ENCODE data around the gene NR3C2.

NR3C2 gene

GRCh38 chr4:148254621-148255343 lies 187.4 kb downstream of the NR3C2 start:
- no peak for DNase-seq

GRCh38 chr4:148253768-148254167 lies 188.4 kb downstream of the NR3C2 start:
- DNase-seq = no peak

GRCh38 chr4:148248824-148249223 lies 193.4 kb downstream of the NR3C2 start:
- DNase-seq = no peak

DNA sequence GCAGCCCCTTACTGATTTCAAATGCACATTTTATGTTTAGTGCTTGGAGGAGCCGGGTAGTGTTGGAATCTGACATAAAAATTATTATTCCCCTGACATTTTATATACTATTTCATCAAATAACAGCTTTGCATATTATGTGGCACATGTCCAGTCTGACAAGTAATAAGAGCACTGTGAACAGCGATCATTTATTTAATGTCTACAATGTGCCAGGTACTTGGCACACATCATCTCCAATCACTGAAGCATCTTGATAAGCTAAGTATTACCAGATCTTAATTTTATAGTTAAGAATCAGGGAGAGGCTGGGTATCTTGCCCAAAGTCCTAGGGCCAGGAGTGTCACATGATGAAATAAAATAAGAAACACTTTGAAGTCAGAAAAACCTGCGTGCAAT lies 197.2 kb downstream of the NR3C2 start:
- DNase-seq = no peak

DNA sequence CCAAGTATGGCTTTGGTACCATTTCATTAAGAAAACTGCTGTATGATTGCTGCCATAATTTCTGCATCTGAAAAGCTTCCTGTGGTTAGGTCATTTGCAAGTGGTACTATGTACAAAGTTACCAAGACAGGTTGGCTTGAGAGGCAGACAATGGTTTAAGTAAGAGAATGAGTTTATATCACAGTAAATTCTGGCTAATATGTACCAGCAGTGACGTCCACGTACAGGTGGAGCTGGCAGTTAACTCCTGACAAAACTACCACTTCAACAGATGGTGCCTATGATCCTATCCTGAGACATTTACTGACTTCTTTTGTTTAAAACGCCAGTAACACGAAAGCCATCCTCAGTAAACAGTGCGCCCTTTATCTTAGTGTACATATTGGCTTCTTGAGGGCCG lies 198.4 kb downstream of the NR3C2 start:
- DNase-seq = no peak

DNA sequence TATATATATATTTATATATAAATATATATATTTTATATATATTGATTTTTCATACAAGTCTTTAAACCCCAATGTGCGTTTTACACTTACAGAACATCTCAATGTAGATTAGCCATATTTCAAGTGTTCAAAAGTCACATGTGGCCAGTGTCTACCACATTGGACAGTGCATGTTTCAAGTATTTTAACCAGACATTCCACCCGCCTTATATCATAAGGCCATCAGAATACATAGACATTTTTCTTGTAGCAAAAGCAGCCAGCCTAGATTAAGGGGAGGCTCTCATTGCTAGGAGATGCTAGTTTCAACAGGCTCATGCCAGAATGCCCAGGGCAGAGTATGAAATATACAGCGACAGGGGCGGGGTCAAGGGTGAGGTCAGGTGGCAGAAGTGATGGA lies 202.0 kb downstream of the NR3C2 start:
- DNase-seq = no peak

GRCh38 chr4:148239494-148239985 lies 202.7 kb downstream of the NR3C2 start:
- DNase-seq = no peak

GRCh38 chr4:148238811-148239493 lies 203.3 kb downstream of the NR3C2 start:
- no peak for DNase-seq

DNA sequence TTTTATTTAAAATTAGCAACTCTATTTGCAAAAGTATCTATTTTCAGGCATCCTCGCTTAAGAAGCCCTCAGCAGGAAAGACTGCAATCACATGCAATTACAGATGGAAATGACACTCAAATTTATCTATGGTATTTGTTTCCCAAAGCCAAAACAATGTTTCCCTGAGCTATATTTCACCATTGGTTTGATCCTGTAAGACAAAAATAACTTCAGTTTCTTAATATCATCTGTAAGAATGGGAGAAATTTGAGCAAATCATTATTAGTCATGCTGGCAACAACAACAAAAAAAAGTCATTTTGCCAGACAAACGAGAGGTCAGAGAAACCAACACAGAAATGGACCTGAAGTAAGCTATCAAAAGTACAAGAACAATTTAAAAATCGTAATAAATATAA lies 204.1 kb downstream of the NR3C2 start:
- no peak for DNase-seq

DNA sequence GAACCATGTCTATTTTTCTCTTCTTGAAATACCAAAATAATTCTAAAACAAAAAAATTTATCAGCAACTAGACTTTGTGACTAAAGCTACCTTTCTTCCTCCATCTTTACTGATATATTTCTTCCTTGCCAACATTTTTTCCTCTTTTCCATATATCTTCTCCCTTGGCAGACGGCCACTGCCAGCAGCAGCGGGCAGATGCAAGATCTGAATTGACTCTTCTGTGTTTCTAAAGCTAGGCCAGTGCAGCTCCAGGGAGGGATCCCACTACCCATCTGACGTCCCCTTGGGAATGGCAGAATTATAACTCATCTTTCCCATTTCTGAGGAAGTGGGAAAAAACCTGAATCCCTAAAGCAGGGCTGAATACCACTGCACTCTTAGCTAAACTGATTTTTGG lies 206.4 kb downstream of the NR3C2 start:
- no peak for DNase-seq

DNA sequence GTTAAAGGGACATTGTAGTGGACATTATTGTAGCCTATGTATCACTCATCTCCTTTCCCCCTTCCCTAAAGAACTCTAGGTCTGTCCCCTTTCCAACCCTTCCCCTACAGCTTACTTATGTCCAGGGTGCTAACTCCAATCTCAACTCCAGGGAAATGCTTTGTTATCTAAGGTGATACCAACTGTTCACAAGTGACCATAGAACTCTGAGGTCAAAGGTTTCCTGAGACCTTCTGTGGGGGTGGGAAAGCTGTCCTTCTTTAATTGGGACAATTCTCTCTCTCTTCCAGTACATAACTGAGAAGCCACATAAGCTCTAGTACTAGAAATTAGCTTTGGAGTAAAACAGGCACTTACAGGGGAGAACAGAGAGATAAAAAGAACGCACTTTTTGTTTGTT lies 212.4 kb downstream of the NR3C2 start:
- no peak for DNase-seq

DNA sequence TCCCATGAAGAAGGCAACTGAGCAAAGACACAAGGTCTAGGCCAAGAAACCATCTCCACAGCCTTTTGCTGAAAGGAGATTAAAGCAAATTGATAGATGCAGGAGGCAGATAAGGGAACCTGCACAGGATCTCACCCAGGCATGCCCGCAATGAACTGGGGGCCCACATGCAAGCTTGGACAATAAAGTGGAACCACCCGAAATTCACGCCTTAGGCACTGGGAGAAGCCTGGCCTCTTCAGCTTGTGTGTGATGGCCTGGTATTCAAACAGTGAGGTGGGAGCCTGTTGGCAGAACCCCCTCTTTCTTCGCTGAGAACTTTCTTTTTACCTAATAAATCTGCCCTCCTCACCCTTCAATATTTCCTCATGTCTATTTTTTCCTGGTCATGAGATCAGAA lies 213.2 kb downstream of the NR3C2 start:
- DNase-seq = no peak

GRCh38 chr4:148227147-148227546 lies 215.1 kb downstream of the NR3C2 start:
- DNase-seq = no peak

- DNase-seq = no peak
Measured at GRCh38 chr4:148226341-148226740, 215.9 kb downstream of the NR3C2 start.

- no peak for DNase-seq
Measured at GRCh38 chr4:148225639-148226038, 216.6 kb downstream of the NR3C2 start.

DNA sequence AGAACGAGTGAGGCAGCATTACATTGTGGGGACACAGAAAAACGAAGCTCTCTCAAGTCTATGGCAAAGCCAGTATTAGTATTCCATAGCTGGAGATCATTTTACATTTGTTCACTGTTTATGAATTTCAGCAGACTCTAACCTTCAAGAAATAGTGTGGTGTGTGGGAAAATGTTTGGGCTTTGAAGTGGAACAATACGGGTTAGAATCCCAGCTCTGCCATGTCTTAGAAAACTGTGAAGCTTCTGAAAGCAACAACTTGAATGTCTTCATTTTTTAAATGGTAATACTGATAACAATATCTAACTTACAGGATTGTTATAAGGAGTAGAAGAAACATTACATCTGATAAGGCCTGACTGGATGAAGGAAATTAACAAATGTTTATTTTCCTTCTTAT lies 217.7 kb downstream of the NR3C2 start:
- DNase-seq = no peak

GRCh38 chr4:148222991-148223660 lies 219.1 kb downstream of the NR3C2 start:
- DNase-seq = no peak

- DNase-seq = no peak
Measured at GRCh38 chr4:148216866-148217814, 225.1 kb downstream of the NR3C2 start.

GRCh38 chr4:148216321-148216720 lies 225.9 kb downstream of the NR3C2 start:
- no peak for DNase-seq

DNA sequence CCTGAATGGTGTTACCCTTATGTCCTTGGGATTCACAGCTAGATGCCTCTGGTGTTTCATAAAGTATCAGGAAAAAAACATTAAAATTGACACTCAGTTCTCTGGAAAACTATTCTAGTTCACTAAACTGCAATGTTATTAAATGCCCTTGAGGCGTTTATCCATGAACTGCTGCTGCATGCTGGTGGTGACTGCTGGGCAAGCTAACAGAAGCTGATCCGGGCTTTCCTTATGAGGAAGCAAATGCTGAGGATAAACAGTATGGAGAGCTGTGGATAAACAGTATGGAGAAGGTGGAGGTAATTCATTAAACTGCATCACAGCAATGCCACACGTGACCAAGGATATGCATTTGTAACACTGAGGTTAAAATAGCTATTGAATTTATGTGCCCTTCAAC lies 227.0 kb downstream of the NR3C2 start:
- no peak for DNase-seq

DNA sequence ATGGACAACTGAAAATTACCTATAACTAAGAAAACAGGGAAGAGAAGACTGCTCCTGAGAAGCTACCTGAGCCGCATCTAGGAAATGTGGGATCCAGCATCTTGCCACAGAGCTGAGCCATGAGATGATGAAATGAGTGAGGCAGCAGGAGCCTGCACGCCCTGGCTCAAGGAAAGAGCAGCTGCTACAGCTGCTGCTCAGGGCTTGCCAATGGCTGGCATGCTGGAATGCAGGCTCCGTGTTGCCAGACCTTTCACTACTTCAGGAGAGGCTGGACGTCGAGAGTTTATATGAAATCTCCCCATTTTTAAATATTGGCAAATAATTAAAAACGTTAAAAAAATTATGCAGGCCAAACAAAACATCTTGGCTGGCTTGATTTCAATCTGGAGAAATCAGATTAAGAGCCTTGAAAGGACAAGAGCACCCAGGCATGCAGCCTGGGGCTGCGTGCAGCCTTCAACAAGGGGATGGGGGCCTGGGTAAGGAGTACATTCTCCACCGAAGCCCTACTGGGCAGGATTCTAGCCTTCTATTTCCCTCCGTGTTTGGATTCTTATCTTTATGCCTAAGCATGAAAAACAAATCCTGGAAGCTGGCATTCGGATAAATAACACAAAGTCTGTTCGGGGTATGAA lies 227.6 kb downstream of the NR3C2 start:
- no peak for DNase-seq

DNA sequence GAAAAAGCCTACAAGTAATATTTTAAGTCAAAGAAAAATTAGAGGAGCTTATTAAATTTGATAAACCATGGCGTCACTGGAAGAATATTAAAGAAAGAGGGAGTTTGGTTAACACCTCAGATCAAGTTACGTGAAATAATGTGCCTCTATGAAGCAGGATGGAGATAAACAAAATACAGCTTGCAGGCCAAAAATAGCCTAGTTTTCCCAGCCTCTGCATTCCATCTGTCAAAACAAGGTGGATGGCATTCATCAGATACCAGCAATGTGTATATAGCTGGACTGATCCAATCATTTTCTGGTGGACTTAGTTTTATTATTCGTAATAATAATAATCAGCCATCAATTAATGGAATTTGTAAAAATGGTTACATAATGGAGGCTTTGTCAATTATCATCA lies 230.7 kb downstream of the NR3C2 start:
- DNase-seq = no peak

Data from stimulated activated CD4-positive, alpha-beta T cell treated with anti-CD3 and anti-CD28 coated beads, Interleukin-1b, Interleukin-23, amount 100 ng/mL, for 48 hours (primary cell).